Heart right ventricle (tissue), 16 donors: ENCODE results near the gene CLK1. TPM values are rescaled to one million over a fixed set of nuclear protein-coding genes. Genes with fewer than 3 reads are reported as not detected.

Source experiments
- ATAC-seq, 8 donors: fragments of 200-7000 bp; cut with Tn5 transposase; one replicate each; pipeline ENCODE4 v1.9.1; 2020; ENCODE audit warnings: mild to moderate bottlenecking in 8 of 8, moderate library complexity in 8 of 8, moderate number of reproducible peaks in 1 of 8
- DNase-seq, 2 donors: peaks; one replicate each; pipeline ENCODE4 v3.0.0-alpha.2; 2020
- H3K27ac ChIP-seq, 10 donors: fragments of 200-600 bp; sonication (generic) in 2 of 10; one replicate each; pipeline versions ENCODE4 v1.5.0 to v1.8.0; 2020 to 2022; ENCODE audit warnings: mild to moderate bottlenecking in 3 of 10
- H3K27me3 ChIP-seq, 7 donors: fragments of 200-600 bp; one replicate each; pipeline ENCODE4 v1.8.0; 2021 to 2022; ENCODE audit warnings: mild to moderate bottlenecking in 2 of 7
- H3K36me3 ChIP-seq, 9 donors: fragments of 200-600 bp; sonication (generic) in 1 of 9; one replicate each; pipeline versions ENCODE4 v1.5.0 to v1.8.0; 2020 to 2022; ENCODE audit warnings: mild to moderate bottlenecking in 2 of 9
- H3K4me1 ChIP-seq, 9 donors: fragments of 200-600 bp; sonication (generic) in 1 of 9; one replicate each; pipeline versions ENCODE4 v1.5.0 to v1.8.0; 2020 to 2022; ENCODE audit warnings: mild to moderate bottlenecking in 4 of 9
- H3K4me3 ChIP-seq, 10 donors: fragments of 200-600 bp; sonication (generic) in 2 of 10; one replicate each; pipeline versions ENCODE4 v1.5.0 to v1.8.0; 2020 to 2022; ENCODE audit warnings: mild to moderate bottlenecking in 7 of 10, moderate library complexity in 2 of 10
- H3K9me3 ChIP-seq, 11 donors: fragments of 200-600 bp in 10 of 11; sonication (generic) in 2 of 11; one replicate each; pipeline versions ENCODE4 v1.5.0 to v1.8.0; 2013 to 2022; ENCODE audit warnings: mild to moderate bottlenecking in 2 of 11, control low read depth in 1 of 11, moderate library complexity in 1 of 11
- WGBS, 2 donors: extraction: QIAGEN DNeasy Blood & Tissue Kit; methylation state at CpG; one replicate each; pipeline ENCODE4 v1.1.7; 2013; ENCODE audit warnings: inconsistent platforms in 1 of 2; 5-methylcytosine and 5-hydroxymethylcytosine counted together
- intact Hi-C, 10 donors: fragments of 100-400 bp; cut with DNase I; formaldehyde crosslinking; loops; one replicate each; pipeline versions ENCODE4 v1.11.1 to v1.14.2; 2022
- polyA plus RNA-seq, 2 donors: library from polyadenylated mRNA; stranded (reverse); fragments of 200-250 nt; gene quantifications; one replicate each; pipeline ENCODE4 v1.2.3, GENCODE V29; 2013
- total RNA-seq, 10 donors: library from RNA; stranded (reverse); fragmentation: NEBNext Ultra II Directional in 3 of 10; extraction: Animal tissue kit (Norgen Biotek cat#: 25700) in 3 of 10; gene quantifications; one replicate each; pipeline versions ENCODE4 v1.2.1 to v1.2.4, GENCODE V29; 2021 to 2023
- TF ChIP-seq, protein P1 (sequence below), 9 donors: fragments of 200-600 bp; sonication (generic) in 2 of 9; IDR thresholded peaks; one replicate each; pipeline versions ENCODE4 v1.5.0 to v1.8.0; 2021 to 2022; ENCODE audit warnings: antibody characterized with exemption in 9 of 9, mild to moderate bottlenecking in 5 of 9, moderate library complexity in 1 of 9
- donor health status: Arrhythmogenic right ventricular cardiomyopathy.
- donor health status: ischemic (EF 13 %, LVEDD 7.1; RV severe dilation, severe dysfunction).
- donor health status: healthy with polysubstance abuse.
- donor health status: DM: no; HTN: yes; CAD: no.
- donor health status: DM: no; HTN: no; CAD: no.
- donor health status: ischemic (EF 25% LVEDD 6.9; RV normal size, moderate dysfunction).
- donor health status: ischemic (EF 25% LVEDD 5.7; RV mildly dilated, moderate dysfunction).
- donor health status: healthy.
- donor health status: DM: yes; HTN: yes; CAD: no.
- donor health status: Ischemic cardiomyopathy.
- donor health status: ischemic (EF 35%, LVEDD 5.7; RV mildly dilated, moderate dysfunction).
- donor health status: nonischemic (EF 11% LVEDD 7.7; RV severe dilation, severe dysfunction).
- donor health status: DM: yes; HTN: yes; CAD: no.
- donor health status: PGD.
- donor health status: ischemic (EF 29% LVEDD 5.4; RV normal size, mild dysfunction).
- donor health status: nonischemic (EF 23%, LVEDD 6.1; RV moderate dilation, normal function).

The CLK1 gene
- total and polyA plus RNA-seq, 12 donors = 30.8 to 1,166 (median 45.3) TPM

GRCh38 chr2:200873560-200873959, 9.1 kb upstream of the CLK1 start:
- peaks cover 0 to 88% (median 25%) of the 10 kb centered on the region in 9 donors for H3K36me3 ChIP-seq
- ATAC-seq = no peak
- TF ChIP-seq, protein P1, sequence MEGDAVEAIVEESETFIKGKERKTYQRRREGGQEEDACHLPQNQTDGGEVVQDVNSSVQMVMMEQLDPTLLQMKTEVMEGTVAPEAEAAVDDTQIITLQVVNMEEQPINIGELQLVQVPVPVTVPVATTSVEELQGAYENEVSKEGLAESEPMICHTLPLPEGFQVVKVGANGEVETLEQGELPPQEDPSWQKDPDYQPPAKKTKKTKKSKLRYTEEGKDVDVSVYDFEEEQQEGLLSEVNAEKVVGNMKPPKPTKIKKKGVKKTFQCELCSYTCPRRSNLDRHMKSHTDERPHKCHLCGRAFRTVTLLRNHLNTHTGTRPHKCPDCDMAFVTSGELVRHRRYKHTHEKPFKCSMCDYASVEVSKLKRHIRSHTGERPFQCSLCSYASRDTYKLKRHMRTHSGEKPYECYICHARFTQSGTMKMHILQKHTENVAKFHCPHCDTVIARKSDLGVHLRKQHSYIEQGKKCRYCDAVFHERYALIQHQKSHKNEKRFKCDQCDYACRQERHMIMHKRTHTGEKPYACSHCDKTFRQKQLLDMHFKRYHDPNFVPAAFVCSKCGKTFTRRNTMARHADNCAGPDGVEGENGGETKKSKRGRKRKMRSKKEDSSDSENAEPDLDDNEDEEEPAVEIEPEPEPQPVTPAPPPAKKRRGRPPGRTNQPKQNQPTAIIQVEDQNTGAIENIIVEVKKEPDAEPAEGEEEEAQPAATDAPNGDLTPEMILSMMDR (IDR thresholded peaks at IDR 0.05) = no peak

GRCh38 chr2:200871151-200871550, 6.7 kb upstream of the CLK1 start:
- no peak for DNase-seq
- no peak overlapping the region for H3K4me3 ChIP-seq
- peaks cover 0 to 66% (median 19%) of the 10 kb centered on the region in 9 donors for H3K36me3 ChIP-seq
- no peak for ATAC-seq
- intact Hi-C loops = no loop called here
- H3K4me1 ChIP-seq = peaks cover 0 to 12% (median 0%) of the 10 kb centered on the region in 9 donors
- H3K27ac ChIP-seq = no peak overlapping the region
- H3K9me3 ChIP-seq = no peaks in the 10 kb centered on the region
- TF ChIP-seq, protein P1 (IDR thresholded peaks at IDR 0.05) = no peak
- WGBS, 2 donors = 87 to 94% methylated on average over 3 of the region's 3 CpGs
- no peaks in the 10 kb centered on the region for H3K27me3 ChIP-seq

More at GRCh38 chr2:200873560-200873959, 9.1 kb upstream of the CLK1 start:
- H3K9me3 ChIP-seq = no peaks in the 10 kb centered on the region
- H3K4me3 ChIP-seq = no peak overlapping the region
- intact Hi-C loops = no loop called here
- peaks cover 0 to 9% (median 3%) of the 10 kb centered on the region in 9 donors for H3K4me1 ChIP-seq
- WGBS, 2 donors = 96% methylated on average over 6 of the region's 6 CpGs
- no peaks in the 10 kb centered on the region for H3K27me3 ChIP-seq
- no peak overlapping the region for H3K27ac ChIP-seq
- no peak for DNase-seq

GRCh38 chr2:200869014-200869413, 4.6 kb upstream of the CLK1 start:
- Histone ChIP-seq H3K9me3 (no peaks in the 10 kb centered on the region), H3K27me3 (no peaks in the 10 kb centered on the region), H3K27ac (no peak overlapping the region), H3K4me3 (no peak overlapping the region), H3K36me3 (peaks cover 0 to 44% (median 7%) of the 10 kb centered on the region in 9 donors), H3K4me1 (peaks cover 0 to 24% (median 9%) of the 10 kb centered on the region in 9 donors)
- intact Hi-C loops = no loop called here
- TF ChIP-seq, protein P1 (IDR thresholded peaks at IDR 0.05) = no peak
- DNase-seq (no peak), ATAC-seq (no peak)
- WGBS, 2 donors = 90 to 92% methylated on average over 2 of the region's 2 CpGs

DNA sequence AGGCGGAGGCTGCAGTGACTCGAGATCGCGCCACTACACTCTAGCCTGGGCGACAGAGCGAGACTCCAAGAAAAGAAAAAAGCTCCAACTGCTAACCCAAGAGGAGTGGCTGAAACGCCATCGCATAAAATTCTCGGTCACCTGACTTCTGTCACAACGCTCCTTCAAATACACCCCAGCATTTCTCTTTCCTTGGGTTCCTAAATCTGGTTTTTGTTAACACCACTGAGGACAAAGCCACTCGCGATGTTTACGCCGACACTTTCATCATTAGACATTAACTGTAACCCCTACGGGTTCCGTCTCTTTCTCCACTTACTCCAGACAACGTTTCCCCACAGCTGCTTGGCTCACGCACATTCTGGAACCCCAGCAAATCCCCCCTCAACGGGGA, 679 bp downstream of the CLK1 start:
- Histone ChIP-seq H3K36me3 (peaks cover 0 to 31% (median 13%) of the 10 kb centered on the region in 9 donors), H3K27ac (peak overlapping the region; percentile 99 to 100 (median 100)), H3K9me3 (no peaks in the 10 kb centered on the region), H3K27me3 (no peaks in the 10 kb centered on the region), H3K4me1 (peaks cover 5 to 57% (median 40%) of the 10 kb centered on the region in 9 donors), H3K4me3 (peak overlapping the region; percentile 73 to 98 (median 90))
- ATAC-seq (peak in 6 of 8 donors; percentile 1 to 20 (median 10)), DNase-seq (peak in 1 of 2 donors; percentile 16)
- 0 to 1% methylated on average over 19 of the region's 19 CpGs for WGBS, 2 donors
- TF ChIP-seq, protein P1 (IDR thresholded peaks at IDR 0.05) = no peak
- intact Hi-C loops = loop anchor here in 7 of 10 donors (2.0 to 5.0 kb wide), 4 partner anchors 25 to 253 kb away; partner anchors contain the start of genes BZW1 (in 6 of the 7), NIF3L1 (in 2 of the 7), PPIL3 (in 2 of the 7) and CFLAR (in 1 of the 7)
